DMS 273 treated with DMSO at 0.1 percent for 48 hours (cell line): ENCODE data around the gene DLG2.
"Not testable (repeated sequence)": the region's sequence is repeated elsewhere in the genome, so short reads cannot be mapped to it uniquely, and the experiment has no call there.

ENCODE experiments used
- DNase-seq: peaks from one replicate; lab custom pipeline; 2025; lab: John Stamatoyannopoulos, UW

DLG2 gene

GRCh38 chr11:85627332-85627997 is at the start of gene DLG2:
Gene DLG2 (minus strand): TSS chr11:85627344.
- DNase-seq, result no peak

DNA sequence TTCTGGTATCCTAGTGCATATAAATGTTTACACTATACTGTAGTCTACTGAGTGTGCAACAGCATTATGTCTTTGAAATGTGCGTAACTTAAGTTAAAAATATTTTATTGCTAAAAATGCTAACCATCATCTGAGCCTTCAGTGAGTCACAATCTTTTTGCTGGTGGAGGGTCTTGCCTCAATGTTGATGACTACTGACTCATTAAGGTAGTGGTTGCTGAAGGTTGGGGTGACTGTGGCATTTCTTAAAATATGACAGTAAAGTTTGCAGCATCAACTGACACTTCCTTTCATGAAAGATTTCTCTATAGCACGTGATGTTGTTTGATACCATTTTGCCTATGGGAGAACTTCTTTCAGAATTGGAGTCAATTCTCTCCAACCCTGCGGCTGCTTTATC is 46.2 kb upstream of the DLG2 start:
- no peak for DNase-seq

GRCh38 chr11:85672105-85672902 is 45.2 kb upstream of the DLG2 start:
- no peak for DNase-seq

DNA sequence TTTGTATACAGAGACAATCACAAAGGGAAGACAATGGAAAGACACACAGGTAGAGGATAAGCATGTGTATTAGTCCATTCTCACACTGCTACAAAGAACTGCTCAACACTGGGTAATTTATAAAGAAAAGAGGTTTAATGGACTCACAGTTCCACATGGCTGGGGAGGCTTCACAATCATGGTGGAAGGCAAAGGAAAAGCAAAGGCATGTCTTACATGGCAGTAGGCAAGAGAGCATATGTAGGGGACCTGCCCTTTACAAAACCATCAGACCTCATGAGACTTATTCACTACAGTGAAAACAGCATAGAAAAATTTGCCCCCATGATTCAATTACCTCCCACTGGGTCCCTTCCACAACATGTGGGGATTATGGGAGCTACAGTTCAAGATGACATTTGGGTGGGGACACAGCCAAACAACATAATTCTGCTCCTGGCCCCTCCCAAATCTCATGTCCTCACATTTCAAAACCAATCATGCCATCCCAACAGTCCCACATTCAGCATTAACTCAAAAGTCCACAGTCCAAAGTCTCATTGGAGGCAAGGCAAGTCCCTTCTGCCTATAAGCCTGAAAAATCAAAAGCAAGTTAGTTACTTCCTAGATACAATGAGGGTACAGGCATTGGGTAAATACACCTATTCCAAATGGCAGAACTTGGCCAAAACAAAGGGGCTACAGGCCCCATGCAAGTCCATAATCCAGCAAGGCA is 44.0 kb upstream of the DLG2 start:
- not testable (repeated sequence) for DNase-seq

- no peak for DNase-seq
Measured at GRCh38 chr11:85668157-85668556, 41.0 kb upstream of the DLG2 start.

DNA sequence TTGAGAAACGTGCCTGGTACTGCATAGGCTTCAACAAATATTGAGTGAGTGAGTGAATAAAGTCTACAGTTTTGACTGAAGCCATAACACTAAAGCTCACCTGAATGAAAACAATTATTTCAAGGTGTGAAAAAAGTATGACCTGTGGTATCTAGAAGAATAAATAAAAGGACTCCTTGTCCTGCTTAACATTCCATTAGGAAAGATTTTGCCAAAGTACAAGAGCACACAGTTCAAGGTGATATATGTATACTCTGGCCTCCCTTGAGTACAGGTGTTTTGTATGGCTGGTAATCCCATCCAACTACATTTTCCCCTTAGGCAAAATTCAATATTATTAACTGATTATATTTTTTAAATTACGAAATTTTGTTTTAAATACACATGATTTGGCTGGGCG is 39.5 kb upstream of the DLG2 start:
- DNase-seq, result no peak

DNA sequence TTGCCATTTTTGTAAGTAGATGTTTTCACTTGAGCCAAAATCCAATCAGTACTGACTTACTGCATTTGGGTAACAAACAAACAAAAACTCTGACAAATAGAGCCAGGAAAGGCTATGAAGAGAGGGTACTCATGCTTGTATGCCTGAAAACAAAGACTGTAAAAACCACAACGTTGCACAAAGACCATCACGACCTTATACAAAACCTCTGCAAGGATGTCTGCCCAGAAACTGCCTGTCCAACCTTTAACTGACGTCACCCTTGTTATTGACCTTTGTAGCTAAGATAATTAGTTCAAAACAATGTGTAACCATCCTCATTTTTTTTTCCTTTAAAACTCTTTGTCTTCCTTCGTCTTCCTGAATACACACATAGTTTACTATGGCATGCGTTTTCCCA is 38.6 kb upstream of the DLG2 start:
- no peak for DNase-seq

- DNase-seq, result peak; percentile 67
Measured at GRCh38 chr11:85664615-85665481, 37.7 kb upstream of the DLG2 start, which contains the start of gene CREBZF. Gene CREBZF (minus strand): TSS chr11:85665129. CDS start chr11:85664875, 254 bp downstream.

DNA sequence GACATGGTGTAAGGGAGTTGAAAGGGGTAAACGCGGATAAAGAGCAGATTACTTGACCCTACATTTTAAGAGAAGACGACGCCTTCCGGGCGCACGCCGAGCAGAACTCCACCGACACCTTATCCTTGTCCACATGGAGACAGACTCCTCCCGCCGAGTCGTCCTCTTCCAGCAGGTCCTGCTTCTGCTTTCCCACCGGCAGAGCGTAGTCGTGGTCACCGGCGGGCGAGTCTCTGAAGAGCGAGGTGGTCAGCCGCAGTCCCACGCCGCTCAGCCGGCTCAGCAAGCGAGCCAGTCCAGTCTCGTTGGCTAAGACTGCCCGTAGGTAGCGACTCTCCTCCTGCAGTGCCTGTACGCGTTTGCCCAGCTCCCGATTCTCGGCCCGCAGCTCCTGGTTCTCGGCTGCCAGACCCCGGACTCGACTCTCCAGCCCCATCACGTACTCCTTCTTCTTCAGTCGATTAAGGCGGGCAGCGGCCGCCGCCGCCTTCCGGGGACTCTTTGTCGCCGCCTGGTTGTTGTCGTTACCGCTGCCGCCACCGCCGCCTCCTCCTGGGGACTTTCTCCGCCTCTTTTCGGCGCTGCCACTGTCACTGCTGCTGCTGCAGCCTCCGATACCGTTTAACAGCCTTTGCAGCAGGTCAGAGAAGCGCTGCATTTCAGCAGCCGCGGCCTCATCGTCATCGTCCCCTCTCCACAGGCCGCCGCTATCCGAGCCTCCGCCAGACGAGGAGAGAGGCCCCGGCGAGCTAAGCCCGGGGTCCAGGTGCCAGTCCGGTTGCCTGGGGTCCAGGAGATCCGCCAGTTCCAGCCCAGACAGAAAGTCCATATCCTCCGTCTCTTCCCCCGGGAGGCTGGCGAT is 36.8 kb upstream of the DLG2 start:
- DNase-seq, result peak; percentile 13

GRCh38 chr11:85663080-85663752 is 36.1 kb upstream of the DLG2 start:
- DNase-seq, result no peak

DNA sequence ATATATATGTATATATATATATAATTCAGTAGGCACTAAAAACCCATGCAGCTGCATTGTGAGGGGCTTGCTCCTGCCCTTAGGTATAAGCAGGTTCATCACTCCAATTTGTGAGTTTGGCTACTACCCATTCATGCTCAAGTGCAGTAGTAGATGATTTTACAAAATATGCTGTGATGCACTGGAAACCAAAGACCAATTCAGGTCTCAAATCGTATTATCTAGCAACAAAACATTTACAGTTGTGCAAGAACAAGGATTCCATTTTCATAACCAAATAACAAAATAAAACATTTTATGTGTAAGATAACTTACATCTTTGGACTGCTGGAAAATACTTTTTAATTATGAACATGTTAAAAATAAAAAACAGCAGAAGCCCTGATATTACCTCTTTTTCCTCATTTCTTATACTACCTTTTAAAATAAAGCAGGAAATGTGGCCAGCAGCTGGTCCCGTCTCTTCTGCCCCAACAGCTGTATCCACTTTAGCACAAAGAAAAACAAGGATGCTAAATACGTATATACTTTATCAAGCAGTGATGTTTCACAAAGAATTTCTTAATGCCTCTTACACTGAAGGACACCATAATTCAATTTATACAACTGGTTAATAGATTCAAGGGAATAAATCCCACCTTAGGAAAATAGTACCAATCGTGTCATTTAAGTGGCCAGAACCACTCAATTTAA is 35.0 kb upstream of the DLG2 start:
- no peak for DNase-seq

DNA sequence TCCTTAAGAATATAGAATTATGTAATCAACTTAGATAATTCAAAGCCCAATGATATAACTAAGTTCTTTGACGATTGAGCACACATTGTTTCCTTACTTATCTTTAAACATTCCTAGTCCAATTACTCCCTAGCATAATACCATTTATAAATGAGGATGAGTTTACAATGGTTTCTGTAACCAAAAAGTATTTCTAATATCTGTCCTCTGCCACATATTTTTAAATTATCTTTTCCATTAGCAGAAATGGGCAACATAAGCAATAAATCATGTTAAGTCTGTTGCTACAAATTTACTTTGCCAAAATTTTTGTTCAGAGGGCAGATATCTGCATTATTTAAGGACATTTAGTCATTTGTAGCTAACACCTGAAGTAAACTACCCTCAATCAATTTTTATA is 31.0 kb upstream of the DLG2 start:
- no peak for DNase-seq

DNA sequence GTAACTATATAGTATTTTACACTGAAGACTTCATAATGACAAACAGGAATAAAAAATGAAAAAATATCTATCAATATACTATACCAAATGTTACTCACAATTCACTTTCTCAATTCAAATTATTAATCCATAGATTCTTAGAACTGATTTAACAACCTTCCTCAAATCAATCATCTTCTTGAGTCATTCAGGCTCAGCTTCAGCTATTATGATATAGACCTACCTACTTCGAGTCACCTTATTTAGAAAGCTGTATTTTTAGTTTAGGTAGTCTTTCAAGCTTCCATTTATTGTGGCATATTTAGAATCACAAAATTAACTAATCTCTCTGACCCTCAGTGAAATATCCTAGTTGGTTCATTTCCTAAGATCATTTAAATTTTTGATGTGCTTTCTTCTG is 29.6 kb upstream of the DLG2 start:
- DNase-seq, result no peak

DNA sequence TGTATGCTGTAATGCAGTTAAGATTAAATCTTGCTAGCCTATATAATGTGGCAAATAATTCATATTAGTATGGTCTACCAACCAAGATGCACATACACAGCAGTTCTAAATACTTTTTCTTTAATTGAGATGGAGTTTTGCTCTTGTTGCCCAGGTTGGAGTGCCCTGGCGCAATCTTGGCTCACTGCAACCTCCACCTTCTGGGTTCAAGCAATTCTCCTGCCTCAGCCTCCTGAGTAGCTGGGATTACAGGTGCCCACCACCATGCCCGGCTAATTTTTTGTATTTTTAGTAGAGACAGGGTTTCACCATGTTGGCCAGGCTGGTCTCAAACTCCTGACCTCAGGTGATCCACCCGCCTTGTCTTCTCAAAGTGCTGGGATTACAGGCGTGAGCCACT is 27.2 kb upstream of the DLG2 start:
- DNase-seq, result not testable (repeated sequence)

- DNase-seq, result no peak
Measured at GRCh38 chr11:85652786-85653447, 25.8 kb upstream of the DLG2 start.

- no peak for DNase-seq
Measured at GRCh38 chr11:85651118-85651517, 24.0 kb upstream of the DLG2 start.

- DNase-seq, result peak; percentile 80
Measured at GRCh38 chr11:85647604-85648299, 20.6 kb upstream of the DLG2 start, which contains the start of gene TMEM126A. Gene TMEM126A (plus strand): TSS chr11:85647967. CDS start chr11:85650256, 2,289 bp downstream.

GRCh38 chr11:85647078-85647477 is 19.9 kb upstream of the DLG2 start:
- no peak for DNase-seq
